GM12891 (cell line): ENCODE data around the gene HLA-DPA1.

Experiments used
- DNase-seq: peaks from one replicate; pipeline ENCODE4 v3.0.0; 2011; ENCODE audit warnings: low spot score; ENCODE audit not compliant: insufficient read length
- FAIRE-seq: peaks from 2 replicates; lab custom pipeline; 2011; peaks lifted over from hg19 to GRCh38; lab: Jason Lieb, UNC
- PAX5 ChIP-seq: IDR thresholded peaks from 2 replicates; pipeline ENCODE4 v1.6.1; 2011; ENCODE audit warnings: low read length, moderate library complexity, mild to moderate bottlenecking; ENCODE audit not compliant: insufficient read depth, severe bottlenecking
- POLR2A ChIP-seq: IDR thresholded peaks from 2 replicates; pipeline ENCODE4 v1.6.1; 2011; ENCODE audit warnings: low read depth, low read length, control low read depth
- POLR2AphosphoS5 ChIP-seq: IDR thresholded peaks from 2 replicates; pipeline ENCODE4 v1.6.1; 2011; ENCODE audit warnings: low read depth, low read length, control low read depth
- POU2F2 ChIP-seq: IDR thresholded peaks from 2 replicates; pipeline ENCODE4 v1.6.1; 2011; ENCODE audit warnings: low read depth, mild to moderate bottlenecking, control low read depth, low read length, moderate library complexity
- SPI1 ChIP-seq: IDR thresholded peaks from 2 replicates; pipeline ENCODE4 v1.6.1; 2011; ENCODE audit warnings: low read depth, low read length, control low read depth
- TAF1 ChIP-seq: IDR thresholded peaks from 2 replicates; pipeline ENCODE4 v1.6.1; 2011; ENCODE audit warnings: low read depth, low read length, control low read depth

The HLA-DPA1 gene

GRCh38 chr6:33088931-33089620 is 15.6 kb upstream of the HLA-DPA1 start:
- TF ChIP-seq POLR2A, result no peak; the same call in 1 of the 2 replicates
- TF ChIP-seq POLR2AphosphoS5, result peak; percentile 75
- FAIRE-seq (peak; percentile 74), DNase-seq (no peak)

GRCh38 chr6:33088258-33088930 is 14.9 kb upstream of the HLA-DPA1 start:
- TF ChIP-seq POU2F2 (peak; percentile 66; the same call in 1 of the 2 replicates), PAX5 (no peak), POLR2AphosphoS5 (peak; percentile 84; the same call in 1 of the 2 replicates), POLR2A (peak; percentile 88)
- DNase-seq (no peak), FAIRE-seq (no peak)

GRCh38 chr6:33085627-33086026 is 12.2 kb upstream of the HLA-DPA1 start:
- TF ChIP-seq POLR2AphosphoS5, result no peak
- TF ChIP-seq TAF1, result no peak
- TF ChIP-seq POU2F2, result no peak
- TF ChIP-seq POLR2A, result no peak
- no peak for TF ChIP-seq SPI1
- no peak for TF ChIP-seq PAX5
- FAIRE-seq (no peak), DNase-seq (no peak)

- no peak for TF ChIP-seq TAF1
- TF ChIP-seq POU2F2, result peak; percentile 44; the same call in 1 of the 2 replicates
- TF ChIP-seq PAX5, result no peak
- FAIRE-seq, result peak; percentile 90
- DNase-seq, result no peak
Measured at GRCh38 chr6:33082702-33083101, 9.3 kb upstream of the HLA-DPA1 start.

- no peak for TF ChIP-seq TAF1
- TF ChIP-seq SPI1, result no peak
- peak; percentile 76 for TF ChIP-seq POLR2A
- peak; percentile 85 for TF ChIP-seq POLR2AphosphoS5
- TF ChIP-seq POU2F2, result peak; percentile 11; the same call in 1 of the 2 replicates
- TF ChIP-seq PAX5, result no peak
- DNase-seq (no peak), FAIRE-seq (no peak)
Measured at GRCh38 chr6:33081098-33081824, 7.8 kb upstream of the HLA-DPA1 start.

GRCh38 chr6:33080127-33081089 is 7.0 kb upstream of the HLA-DPA1 start:
- DNase-seq, result no peak
- TF ChIP-seq POLR2AphosphoS5 (peak; percentile 65), POLR2A (peak; percentile 40), PAX5 (no peak)
- no peak for FAIRE-seq

GRCh38 chr6:33079580-33079979 is 6.1 kb upstream of the HLA-DPA1 start:
- FAIRE-seq (no peak), DNase-seq (no peak)
- TF ChIP-seq SPI1, result no peak
- TF ChIP-seq POLR2A, result no peak; the same call in 1 of the 2 replicates
- no peak for TF ChIP-seq TAF1
- TF ChIP-seq POLR2AphosphoS5, result no peak
- TF ChIP-seq PAX5, result no peak
- no peak for TF ChIP-seq POU2F2

GRCh38 chr6:33078919-33079521 is 5.6 kb upstream of the HLA-DPA1 start:
- TF ChIP-seq POU2F2 (no peak; the same call in 1 of the 2 replicates), POLR2AphosphoS5 (0 out of 2 replicates have a peak, but pooled peaks have one; percentile 29), PAX5 (no peak)
- FAIRE-seq, result peak; percentile 23
- DNase-seq, result no peak

- FAIRE-seq (no peak), DNase-seq (no peak)
- TF ChIP-seq PAX5 (no peak), POLR2A (no peak), TAF1 (no peak), SPI1 (no peak), POLR2AphosphoS5 (no peak), POU2F2 (no peak)
Measured at GRCh38 chr6:33078442-33078841, 5.0 kb upstream of the HLA-DPA1 start.
